Thyroid gland (tissue), 4 donors: Measurements from ENCODE around the gene TDRD5.
"Not testable (repeated sequence)": the region's sequence is repeated elsewhere in the genome, so short reads cannot be mapped to it uniquely, and the experiment has no call there.

Experiments
- POLR2A ChIP-seq, 2 donors: fragments of 450-650 bp; IDR thresholded peaks; one replicate each; pipeline ENCODE4 v1.6.1; 2017; ENCODE audit warnings: antibody characterized with exemption in 2 of 2, mild to moderate bottlenecking in 2 of 2, moderate library complexity in 1 of 2
- TF ChIP-seq, protein P1 (sequence below), 6 experiments: fragments of 200-600 bp in 3 of 6; fragments of 450-650 bp in 3 of 6; sonication (generic) in 3 of 6; IDR thresholded peaks; one replicate each; pipeline ENCODE4 v1.5.1; 2016 to 2019; ENCODE audit warnings: antibody characterized with exemption in 6 of 6, mild to moderate bottlenecking in 2 of 6, inconsistent platforms in 1 of 6, moderate library complexity in 1 of 6

DNA sequence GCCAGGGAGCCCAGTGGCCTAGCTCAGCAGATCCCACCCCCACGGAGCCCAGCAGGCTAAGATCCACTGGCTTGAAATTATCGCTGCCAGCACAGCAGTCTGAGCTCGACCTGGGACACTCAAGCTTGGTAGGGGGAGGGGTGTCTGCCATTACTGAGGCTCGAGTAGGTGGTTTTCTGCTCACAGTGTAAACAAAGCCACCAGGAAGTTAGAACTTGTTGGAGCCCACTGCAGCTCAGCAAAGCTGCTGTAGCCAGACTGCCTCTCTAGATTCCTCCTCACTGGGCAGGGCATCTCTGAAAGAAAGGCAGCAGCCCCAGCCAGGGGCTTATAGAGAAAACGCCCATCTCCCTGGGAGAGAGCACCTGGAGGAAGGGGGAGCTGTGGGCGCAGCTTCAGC is 102.9 kb downstream of the TDRD5 start:
- TF ChIP-seq, protein P1, sequence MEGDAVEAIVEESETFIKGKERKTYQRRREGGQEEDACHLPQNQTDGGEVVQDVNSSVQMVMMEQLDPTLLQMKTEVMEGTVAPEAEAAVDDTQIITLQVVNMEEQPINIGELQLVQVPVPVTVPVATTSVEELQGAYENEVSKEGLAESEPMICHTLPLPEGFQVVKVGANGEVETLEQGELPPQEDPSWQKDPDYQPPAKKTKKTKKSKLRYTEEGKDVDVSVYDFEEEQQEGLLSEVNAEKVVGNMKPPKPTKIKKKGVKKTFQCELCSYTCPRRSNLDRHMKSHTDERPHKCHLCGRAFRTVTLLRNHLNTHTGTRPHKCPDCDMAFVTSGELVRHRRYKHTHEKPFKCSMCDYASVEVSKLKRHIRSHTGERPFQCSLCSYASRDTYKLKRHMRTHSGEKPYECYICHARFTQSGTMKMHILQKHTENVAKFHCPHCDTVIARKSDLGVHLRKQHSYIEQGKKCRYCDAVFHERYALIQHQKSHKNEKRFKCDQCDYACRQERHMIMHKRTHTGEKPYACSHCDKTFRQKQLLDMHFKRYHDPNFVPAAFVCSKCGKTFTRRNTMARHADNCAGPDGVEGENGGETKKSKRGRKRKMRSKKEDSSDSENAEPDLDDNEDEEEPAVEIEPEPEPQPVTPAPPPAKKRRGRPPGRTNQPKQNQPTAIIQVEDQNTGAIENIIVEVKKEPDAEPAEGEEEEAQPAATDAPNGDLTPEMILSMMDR (IDR thresholded peaks at IDR 0.05) = not testable (repeated sequence)
- not testable (repeated sequence) for TF ChIP-seq POLR2A (IDR thresholded peaks at IDR 0.05)
